Endothelial cell of umbilical vein (primary cell): Measurements from ENCODE around the gene EDEM2. TPM values are rescaled to one million over a fixed set of nuclear protein-coding genes. Genes with fewer than 3 reads are reported as not detected.

Experiments used
- BruUV-seq: library from RNA; stranded (reverse); fragments of 400-500 nt; replicated peaks from 2 replicates; lab custom pipeline; 2021; lab: Mats Ljungman, UMichigan
- CTCF ChIA-PET: fragments of 300-600, 350-600 bp; sonication (Branson Sonifier 250); formaldehyde crosslinking; loops from one replicate; lab custom pipeline; 2021; ENCODE audit warnings: antibody characterized with exemption, inconsistent platforms; lab: Charles Lee
- POLR2A ChIA-PET: fragments of 300-600, 350-600 bp; sonication (Branson Sonifier 250); formaldehyde crosslinking; loops from one replicate; lab custom pipeline; 2021; ENCODE audit warnings: antibody characterized with exemption, inconsistent platforms; lab: Charles Lee
- DNase-seq: peaks from one replicate; pipeline ENCODE4 v3.0.0-alpha.2; 2011; ENCODE audit warnings: low read depth, low spot score
- FAIRE-seq: peaks from 2 replicates; lab custom pipeline; 2011; peaks lifted over from hg19 to GRCh38; lab: Jason Lieb, UNC
- H2AFZ ChIP-seq: 2 replicates; pipeline ENCODE4 v1.6.0; 2012; ENCODE audit warnings: low read depth, low read length, control low read depth, inconsistent platforms
- H3K27ac ChIP-seq: 2 replicates; pipeline ENCODE4 v1.5.1; 2011; ENCODE audit warnings: low read depth, mild to moderate bottlenecking, control low read depth, low read length, moderate library complexity; ENCODE audit not compliant: insufficient read depth
- H3K27me3 ChIP-seq, 2 experiments: 2 replicates each; pipeline versions ENCODE4 v1.6.0 to v1.6.1; 2011; ENCODE audit warnings: low read length in 2 of 2, mixed read lengths in 1 of 2; ENCODE audit not compliant: control insufficient read depth in 2 of 2, insufficient read depth in 2 of 2
- H3K36me3 ChIP-seq, 2 experiments: 2 replicates in 1 of 2; 3 replicates in 1 of 2; pipeline ENCODE4 v1.5.1; 2011; ENCODE audit warnings: low read length in 2 of 2, mild to moderate bottlenecking in 1 of 2, moderate library complexity in 1 of 2; ENCODE audit not compliant: control insufficient read depth in 2 of 2, insufficient read depth in 2 of 2; ENCODE audit errors: extremely low read depth in 1 of 2
- H3K4me1 ChIP-seq: 3 replicates; pipeline ENCODE4 v1.5.1; 2011; ENCODE audit warnings: mild to moderate bottlenecking, low read length; ENCODE audit not compliant: control insufficient read depth, insufficient read depth; ENCODE audit errors: extremely low read depth
- H3K4me2 ChIP-seq: 2 replicates; pipeline ENCODE4 v1.6.1; 2011; ENCODE audit warnings: low read length, control low read depth, mixed read lengths; ENCODE audit not compliant: insufficient read depth
- H3K4me3 ChIP-seq, 3 experiments: fragments of 200-600 bp in 1 of 3; sonication (generic), shearing (Covaris generic) in 1 of 3; replicated peaks in 1 of 3; 2 replicates each; pipeline ENCODE4 v1.5.1; 2011 to 2016; ENCODE audit warnings: control low read depth in 3 of 3, low read length in 3 of 3, mild to moderate bottlenecking in 2 of 3, inconsistent platforms in 1 of 3, low read depth in 1 of 3, moderate library complexity in 1 of 3; ENCODE audit not compliant: insufficient read depth in 1 of 3
- H3K79me2 ChIP-seq: 2 replicates; pipeline ENCODE4 v1.6.0; 2012; ENCODE audit warnings: low read length, inconsistent platforms; ENCODE audit not compliant: control insufficient read depth, insufficient read depth
- H3K9ac ChIP-seq: replicated peaks from 2 replicates; pipeline ENCODE3; 2011; ENCODE audit warnings: low read length, control low read depth; ENCODE audit not compliant: insufficient read depth; ENCODE audit errors: extremely low read depth
- H3K9me1 ChIP-seq: replicated peaks from 3 replicates; pipeline ENCODE4 v1.6.0; 2011; ENCODE audit warnings: mild to moderate bottlenecking, low read length; ENCODE audit not compliant: control insufficient read depth, insufficient read depth; ENCODE audit errors: extremely low read depth
- H3K9me3 ChIP-seq: replicated peaks from 2 replicates; pipeline ENCODE4 v1.5.1; 2012; ENCODE audit warnings: low read length, inconsistent platforms; ENCODE audit not compliant: control insufficient read depth, insufficient read depth
- H4K20me1 ChIP-seq: replicated peaks from 2 replicates; pipeline ENCODE3; 2011; ENCODE audit warnings: mild to moderate bottlenecking, low read length; ENCODE audit not compliant: control insufficient read depth, insufficient read depth; ENCODE audit errors: extremely low read depth
- EZH2 ChIP-seq: IDR thresholded peaks from 2 replicates; pipeline ENCODE4 v1.6.1; 2012; ENCODE audit warnings: borderline replicate concordance, low read depth, mild to moderate bottlenecking, moderate library complexity, low read length, inconsistent platforms; ENCODE audit not compliant: severe bottlenecking
- FOS ChIP-seq: IDR thresholded peaks from 2 replicates; pipeline ENCODE4 v1.6.1; 2011; ENCODE audit warnings: mild to moderate bottlenecking, low read length, moderate library complexity, borderline replicate concordance; ENCODE audit not compliant: insufficient read depth
- GATA2 ChIP-seq: IDR thresholded peaks from 2 replicates; pipeline ENCODE4 v1.7.0; 2011; ENCODE audit warnings: low read depth, mild to moderate bottlenecking, moderate library complexity, mixed read lengths, low read length; ENCODE audit not compliant: insufficient read length, insufficient read depth
- JUN ChIP-seq: IDR thresholded peaks from 2 replicates; pipeline ENCODE4 v1.6.1; 2011; ENCODE audit warnings: borderline replicate concordance, low read depth; ENCODE audit not compliant: insufficient read length, insufficient read depth
- MYC ChIP-seq: IDR thresholded peaks from one replicate; pipeline ENCODE4 v1.6.1; 2011; ENCODE audit warnings: mild to moderate bottlenecking, low read depth, low read length
- POLR2A ChIP-seq: IDR thresholded peaks from 2 replicates; pipeline ENCODE4 v1.6.1; 2012; ENCODE audit warnings: low read depth, mild to moderate bottlenecking, control low read depth, low read length
- POLR2AphosphoS5 ChIP-seq: IDR thresholded peaks from 2 replicates; pipeline ENCODE4 v1.6.1; 2012; ENCODE audit warnings: low read depth, mild to moderate bottlenecking, control low read depth, low read length, moderate library complexity; ENCODE audit not compliant: insufficient read depth
- dilution Hi-C: fragments of 300-500 bp; cut with MboI; formaldehyde crosslinking; loops from one replicate; pipeline ENCODE4 v1.15.0; 2019; ENCODE audit warnings: low sequenced_read_pairs; ENCODE audit not compliant: extremely low pct_ligation_motif_present
- intact Hi-C: fragments of 100-400 bp; cut with micrococcal nuclease; formaldehyde crosslinking; loops from one replicate; pipeline ENCODE4 v1.10.0; 2022
- polyA plus RNA-seq, 4 experiments: library from polyadenylated mRNA; depleted of rRNA in 3 of 4; stranded (reverse) in 3 of 4; unstranded in 1 of 4; fragments of >200 nt; gene quantifications; 2 replicates each; pipeline versions ENCODE4 v1.2.1 to v1.2.3, GENCODE V29; 2011 to 2012; ENCODE audit warnings: missing spikeins in 1 of 4
- total RNA-seq: library from RNA; stranded (reverse); gene quantifications from 2 replicates; pipeline ENCODE4 v1.2.3, GENCODE V29; 2021
- TF ChIP-seq, protein P1 (sequence below): IDR thresholded peaks from 2 replicates; pipeline ENCODE4 v1.6.1; 2011; ENCODE audit not compliant: insufficient read depth, insufficient read length
- TF ChIP-seq, protein P2 (sequence below), 2 donors: IDR thresholded peaks; 1 replicate in 1 of 2; 2 replicates in 1 of 2; pipeline ENCODE4 v1.5.1; 2011; ENCODE audit warnings: low read length in 2 of 2, mild to moderate bottlenecking in 2 of 2, moderate library complexity in 2 of 2, control low read depth in 1 of 2, inconsistent platforms in 1 of 2, low read depth in 1 of 2; ENCODE audit not compliant: insufficient read depth in 1 of 2; ENCODE audit errors: extremely low read depth in 1 of 2

Gene EDEM2
- total and polyA plus RNA-seq, 2 donors (not counting 3 experiments of a cell fraction or from before 2014, with no cell fraction given), result 29.1 to 39.5 TPM

DNA sequence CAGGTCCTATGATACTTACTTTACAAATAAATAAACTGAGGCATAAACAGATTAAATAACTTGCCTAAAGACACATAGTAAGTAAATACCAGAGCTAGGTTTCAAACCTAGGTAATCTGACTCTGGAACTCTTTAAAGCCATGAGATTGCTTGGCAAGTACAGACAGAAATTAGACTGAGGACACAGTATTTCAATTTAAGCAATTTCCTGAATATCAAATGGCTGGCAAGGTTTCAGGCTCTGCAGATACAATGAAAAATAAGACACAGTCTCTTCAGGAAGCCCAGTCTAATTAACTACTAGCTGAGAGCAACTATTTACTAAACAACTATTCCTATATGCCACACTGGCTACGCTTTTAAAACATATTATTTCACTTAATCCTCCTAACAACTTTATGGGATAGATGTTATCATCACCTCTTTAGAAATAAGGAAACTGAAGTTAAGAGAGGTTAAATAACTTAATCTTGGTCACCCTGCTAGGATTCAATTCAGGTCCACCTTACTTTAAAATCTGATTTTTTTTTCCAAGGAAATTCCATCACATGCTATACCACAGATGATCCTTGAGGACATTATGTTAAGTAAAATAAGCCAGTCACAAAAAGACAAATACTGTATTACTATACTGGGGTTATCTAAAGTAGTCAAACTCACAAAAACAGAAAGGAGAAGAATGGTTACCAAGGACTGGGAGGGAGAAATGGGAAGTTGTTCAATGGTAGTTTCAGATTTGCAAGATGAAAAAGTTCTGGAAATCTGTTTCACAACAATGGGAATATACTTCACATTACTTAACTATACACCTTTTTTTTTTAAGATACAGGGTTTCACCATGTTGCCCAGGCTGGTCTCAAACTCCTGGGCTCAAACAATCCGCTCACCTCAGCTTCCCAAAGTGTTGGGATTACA is 58.6 kb downstream of the EDEM2 start:
- intact Hi-C loops, result no loop called here
- Histone ChIP-seq H3K9me3 (no peaks in the 10 kb centered on the region), H3K27ac (no peak overlapping the region), H3K4me1 (peaks cover 35% of the 10 kb centered on the region), H3K4me3 (no peak overlapping the region), H3K9ac (no peak overlapping the region), H3K36me3 (peaks cover 0 to 3% of the 10 kb centered on the region in 2 experiments), H3K4me2 (peak overlapping the region; percentile 43), H2AFZ (no peak overlapping the region), H3K27me3 (no peaks in the 10 kb centered on the region), H4K20me1 (peaks cover 9% of the 10 kb centered on the region), H3K9me1 (no peaks in the 10 kb centered on the region), H3K79me2 (peaks cover 84% of the 10 kb centered on the region)
- CTCF ChIA-PET, result interaction anchor here (0.8 to 1.1 kb wide), 3 partner anchors 8 to 119 kb away, joined by 3 to 5 read pairs (median 3); no protein-coding TSS in a partner anchor
- TF ChIP-seq FOS (no peak), POLR2A (no peak), JUN (no peak), MYC (no peak), POLR2AphosphoS5 (no peak), GATA2 (no peak), EZH2 (no peak)
- TF ChIP-seq, protein P1, sequence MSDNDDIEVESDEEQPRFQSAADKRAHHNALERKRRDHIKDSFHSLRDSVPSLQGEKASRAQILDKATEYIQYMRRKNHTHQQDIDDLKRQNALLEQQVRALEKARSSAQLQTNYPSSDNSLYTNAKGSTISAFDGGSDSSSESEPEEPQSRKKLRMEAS, result no peak
- TF ChIP-seq, protein P2, sequence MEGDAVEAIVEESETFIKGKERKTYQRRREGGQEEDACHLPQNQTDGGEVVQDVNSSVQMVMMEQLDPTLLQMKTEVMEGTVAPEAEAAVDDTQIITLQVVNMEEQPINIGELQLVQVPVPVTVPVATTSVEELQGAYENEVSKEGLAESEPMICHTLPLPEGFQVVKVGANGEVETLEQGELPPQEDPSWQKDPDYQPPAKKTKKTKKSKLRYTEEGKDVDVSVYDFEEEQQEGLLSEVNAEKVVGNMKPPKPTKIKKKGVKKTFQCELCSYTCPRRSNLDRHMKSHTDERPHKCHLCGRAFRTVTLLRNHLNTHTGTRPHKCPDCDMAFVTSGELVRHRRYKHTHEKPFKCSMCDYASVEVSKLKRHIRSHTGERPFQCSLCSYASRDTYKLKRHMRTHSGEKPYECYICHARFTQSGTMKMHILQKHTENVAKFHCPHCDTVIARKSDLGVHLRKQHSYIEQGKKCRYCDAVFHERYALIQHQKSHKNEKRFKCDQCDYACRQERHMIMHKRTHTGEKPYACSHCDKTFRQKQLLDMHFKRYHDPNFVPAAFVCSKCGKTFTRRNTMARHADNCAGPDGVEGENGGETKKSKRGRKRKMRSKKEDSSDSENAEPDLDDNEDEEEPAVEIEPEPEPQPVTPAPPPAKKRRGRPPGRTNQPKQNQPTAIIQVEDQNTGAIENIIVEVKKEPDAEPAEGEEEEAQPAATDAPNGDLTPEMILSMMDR (IDR thresholded peaks at IDR 0.05; ENCODE audit: extremely low read depth in 1 of 2, insufficient read depth in 1 of 2, low read depth in 1 of 2, low read length in 2 of 2), result no peak
- POLR2A ChIA-PET, result interaction anchor here (0.6 kb wide), 1 partner anchor 8 kb away, joined by 8 read pairs; no protein-coding TSS in a partner anchor
- no TSS peak for BruUV-seq
- FAIRE-seq (peak; percentile 78), DNase-seq (peak; percentile 62)
- dilution Hi-C loops, result no loop called here
